Brain microvascular endothelial cell (primary cell): ENCODE results near the gene MFAP5.

Source experiments
- DNase-seq: peaks from one replicate; pipeline ENCODE4 v3.0.0-alpha.2; 2020
- H3K27ac ChIP-seq: fragments of 250-450 bp; sonication (Bioruptor Pico); 2 replicates; pipeline ENCODE4 v1.5.1; 2020; ENCODE audit warnings: mild to moderate bottlenecking, moderate library complexity
- H3K27me3 ChIP-seq: fragments of 250-450 bp; sonication (Bioruptor Pico); replicated peaks from 2 replicates; pipeline ENCODE4 v1.5.1; 2020; ENCODE audit warnings: mild to moderate bottlenecking
- H3K36me3 ChIP-seq: fragments of 250-450 bp; sonication (Bioruptor Pico); replicated peaks from 2 replicates; pipeline ENCODE4 v1.5.1; 2020; ENCODE audit warnings: mild to moderate bottlenecking
- H3K4me3 ChIP-seq: 2 replicates; pipeline ENCODE4 v1.5.1; 2011; ENCODE audit warnings: low read depth, mild to moderate bottlenecking, control low read depth, low read length, moderate library complexity
- in situ Hi-C: cut with HindIII; loops from 2 replicates; pipeline ENCODE4 v1.10.0; 2017; ENCODE audit warnings: low sequenced_read_pairs, low pct_ligation_motif_present
- TF ChIP-seq, protein P1 (sequence below): IDR thresholded peaks from 2 replicates; pipeline ENCODE4 v1.5.1; 2011; ENCODE audit warnings: low read depth, mild to moderate bottlenecking, moderate library complexity, low read length, control low read depth, inconsistent platforms; ENCODE audit errors: missing control alignments

Gene MFAP5

GRCh38 chr12:8698879-8699278 is 36.3 kb upstream of the MFAP5 start:
- TF ChIP-seq, protein P1, sequence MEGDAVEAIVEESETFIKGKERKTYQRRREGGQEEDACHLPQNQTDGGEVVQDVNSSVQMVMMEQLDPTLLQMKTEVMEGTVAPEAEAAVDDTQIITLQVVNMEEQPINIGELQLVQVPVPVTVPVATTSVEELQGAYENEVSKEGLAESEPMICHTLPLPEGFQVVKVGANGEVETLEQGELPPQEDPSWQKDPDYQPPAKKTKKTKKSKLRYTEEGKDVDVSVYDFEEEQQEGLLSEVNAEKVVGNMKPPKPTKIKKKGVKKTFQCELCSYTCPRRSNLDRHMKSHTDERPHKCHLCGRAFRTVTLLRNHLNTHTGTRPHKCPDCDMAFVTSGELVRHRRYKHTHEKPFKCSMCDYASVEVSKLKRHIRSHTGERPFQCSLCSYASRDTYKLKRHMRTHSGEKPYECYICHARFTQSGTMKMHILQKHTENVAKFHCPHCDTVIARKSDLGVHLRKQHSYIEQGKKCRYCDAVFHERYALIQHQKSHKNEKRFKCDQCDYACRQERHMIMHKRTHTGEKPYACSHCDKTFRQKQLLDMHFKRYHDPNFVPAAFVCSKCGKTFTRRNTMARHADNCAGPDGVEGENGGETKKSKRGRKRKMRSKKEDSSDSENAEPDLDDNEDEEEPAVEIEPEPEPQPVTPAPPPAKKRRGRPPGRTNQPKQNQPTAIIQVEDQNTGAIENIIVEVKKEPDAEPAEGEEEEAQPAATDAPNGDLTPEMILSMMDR: no peak
- Histone ChIP-seq H3K27ac (peak overlapping the region; percentile 67), H3K27me3 (no peaks in the 10 kb centered on the region), H3K4me3 (peak overlapping the region; percentile 80), H3K36me3 (no peaks in the 10 kb centered on the region)
- no peak for DNase-seq
- in situ Hi-C loops: no loop called here

- in situ Hi-C loops: no loop called here
- TF ChIP-seq, protein P1: no peak
- no peak for DNase-seq
These were observed 35.7 kb upstream of the MFAP5 start for GRCh38 chr12:8698132-8698851.

GRCh38 chr12:8697476-8698131 is 35.0 kb upstream of the MFAP5 start, which contains the start of gene RIMKLB:
Gene RIMKLB, plus strand, starts transcription at chr12:8697991. Its CDS starts 15,876 bp downstream, at chr12:8713867.
- in situ Hi-C loops: no loop called here
- peak within 1 kb of the TSS; percentile 67 for H3K27ac ChIP-seq
- H3K27me3 ChIP-seq: no peaks in the 10 kb centered on the region
- DNase-seq: peak; percentile 67
- TF ChIP-seq, protein P1: no peak
- no peaks in the 10 kb centered on the region for H3K36me3 ChIP-seq
- H3K4me3 ChIP-seq: peak within 1 kb of the TSS; percentile 80

More at GRCh38 chr12:8698132-8698851, 35.7 kb upstream of the MFAP5 start:
- H3K36me3 ChIP-seq: no peaks in the 10 kb centered on the region
- H3K27ac ChIP-seq: peak overlapping the region; percentile 67
- H3K4me3 ChIP-seq: peak overlapping the region; percentile 80
- H3K27me3 ChIP-seq: no peaks in the 10 kb centered on the region

GRCh38 chr12:8697120-8697475 is 34.5 kb upstream of the MFAP5 start:
- peak overlapping the region; percentile 80 for H3K4me3 ChIP-seq
- TF ChIP-seq, protein P1: no peak
- H3K27ac ChIP-seq: peak overlapping the region; percentile 62
- peak; percentile 45 for DNase-seq
- no peaks in the 10 kb centered on the region for H3K36me3 ChIP-seq
- in situ Hi-C loops: no loop called here
- no peaks in the 10 kb centered on the region for H3K27me3 ChIP-seq

DNA sequence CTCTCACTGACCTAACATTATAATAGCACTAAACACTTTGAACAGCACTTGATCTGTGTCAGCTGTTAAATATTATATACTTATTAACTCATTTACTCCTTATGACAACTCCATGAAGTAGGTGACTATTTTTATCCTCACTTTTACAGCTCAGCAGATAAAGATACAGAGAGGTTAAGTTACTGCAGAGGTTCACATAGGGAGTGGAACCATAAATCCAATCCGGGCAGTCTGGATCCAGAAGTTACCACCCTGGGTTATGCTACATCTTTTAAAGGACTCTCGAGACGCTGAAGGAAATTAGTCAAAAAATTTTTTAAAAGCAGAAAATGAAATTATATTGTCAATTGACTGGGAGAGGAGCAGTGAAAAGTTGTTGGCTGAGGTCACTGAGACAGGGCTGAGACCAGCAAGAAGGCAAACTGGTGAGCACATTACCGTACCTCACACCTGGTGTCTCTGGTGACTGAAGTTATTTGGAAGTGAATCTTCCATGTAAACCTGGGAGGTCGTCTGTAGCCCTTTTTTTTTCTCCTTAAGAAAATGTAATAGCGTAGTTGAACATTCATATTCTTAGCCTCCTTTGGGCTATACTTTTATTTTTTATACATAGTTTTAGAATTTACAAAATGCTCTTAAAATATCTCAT is 33.9 kb upstream of the MFAP5 start:
- H3K36me3 ChIP-seq: no peaks in the 10 kb centered on the region
- TF ChIP-seq, protein P1: no peak
- in situ Hi-C loops: no loop called here
- H3K4me3 ChIP-seq: peak overlapping the region; percentile 80
- no peak for DNase-seq
- H3K27me3 ChIP-seq: no peaks in the 10 kb centered on the region
- H3K27ac ChIP-seq: no peak overlapping the region
